ENCODE results near the gene RTN4R.

DNA sequence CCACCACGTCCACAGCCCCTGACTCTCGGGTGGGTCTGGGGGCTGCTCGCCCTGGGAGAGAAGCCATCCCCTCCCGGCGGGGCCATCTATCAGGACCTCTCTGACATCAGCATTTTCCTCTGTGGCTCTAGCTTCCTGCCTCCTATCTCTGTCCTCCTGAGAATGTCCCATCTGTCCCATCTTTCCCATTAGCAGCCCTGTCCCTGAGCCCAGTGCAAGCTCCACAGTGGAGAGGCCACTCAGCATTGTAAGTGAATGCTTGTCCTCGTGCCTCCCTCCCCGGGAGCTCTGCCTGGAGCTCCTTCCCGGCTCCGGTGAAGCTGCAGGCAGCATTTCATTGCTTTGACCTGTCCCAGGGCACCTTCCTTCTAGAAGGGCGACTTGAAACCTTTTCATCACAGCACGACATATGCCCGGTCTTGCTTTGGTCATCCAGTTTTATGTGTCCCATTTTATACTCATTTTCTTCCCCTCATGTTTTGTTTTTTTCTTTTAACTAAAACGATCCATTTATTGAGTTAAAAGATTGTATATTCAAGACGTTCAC, 49.7 kb downstream of the RTN4R start:
- TF ChIP-seq, protein P1, sequence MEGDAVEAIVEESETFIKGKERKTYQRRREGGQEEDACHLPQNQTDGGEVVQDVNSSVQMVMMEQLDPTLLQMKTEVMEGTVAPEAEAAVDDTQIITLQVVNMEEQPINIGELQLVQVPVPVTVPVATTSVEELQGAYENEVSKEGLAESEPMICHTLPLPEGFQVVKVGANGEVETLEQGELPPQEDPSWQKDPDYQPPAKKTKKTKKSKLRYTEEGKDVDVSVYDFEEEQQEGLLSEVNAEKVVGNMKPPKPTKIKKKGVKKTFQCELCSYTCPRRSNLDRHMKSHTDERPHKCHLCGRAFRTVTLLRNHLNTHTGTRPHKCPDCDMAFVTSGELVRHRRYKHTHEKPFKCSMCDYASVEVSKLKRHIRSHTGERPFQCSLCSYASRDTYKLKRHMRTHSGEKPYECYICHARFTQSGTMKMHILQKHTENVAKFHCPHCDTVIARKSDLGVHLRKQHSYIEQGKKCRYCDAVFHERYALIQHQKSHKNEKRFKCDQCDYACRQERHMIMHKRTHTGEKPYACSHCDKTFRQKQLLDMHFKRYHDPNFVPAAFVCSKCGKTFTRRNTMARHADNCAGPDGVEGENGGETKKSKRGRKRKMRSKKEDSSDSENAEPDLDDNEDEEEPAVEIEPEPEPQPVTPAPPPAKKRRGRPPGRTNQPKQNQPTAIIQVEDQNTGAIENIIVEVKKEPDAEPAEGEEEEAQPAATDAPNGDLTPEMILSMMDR (CRISPR knock-in tag; IDR thresholded peaks at IDR 0.05), result no peak
- TF ChIP-seq MTF1 (CRISPR knock-in tag; IDR thresholded peaks at IDR 0.05) (no peak), ZNF451 (CRISPR knock-in tag; IDR thresholded peaks at IDR 0.05) (no peak), MAFK (conservative IDR thresholded peaks at IDR 0.05 in 1 of 2, IDR thresholded peaks at IDR 0.05 in 1 of 2; ENCODE audit: low read length in 2 of 2) (no peak), ZSCAN29 (CRISPR knock-in tag; conservative IDR thresholded peaks at IDR 0.05) (no peak), PHB2 (IDR thresholded peaks at IDR 0.05; ENCODE audit: partially characterized antibody) (no peak), CEBPG (CRISPR knock-in tag; IDR thresholded peaks at IDR 0.05) (no peak), PRDM15 (CRISPR knock-in tag; IDR thresholded peaks at IDR 0.05) (no peak), ZFP1 (CRISPR knock-in tag; IDR thresholded peaks at IDR 0.05) (no peak), CBX5 (CRISPR knock-in tag; IDR thresholded peaks at IDR 0.05; ENCODE audit: borderline replicate concordance) (no peak)
- TF ChIP-seq, protein P2, sequence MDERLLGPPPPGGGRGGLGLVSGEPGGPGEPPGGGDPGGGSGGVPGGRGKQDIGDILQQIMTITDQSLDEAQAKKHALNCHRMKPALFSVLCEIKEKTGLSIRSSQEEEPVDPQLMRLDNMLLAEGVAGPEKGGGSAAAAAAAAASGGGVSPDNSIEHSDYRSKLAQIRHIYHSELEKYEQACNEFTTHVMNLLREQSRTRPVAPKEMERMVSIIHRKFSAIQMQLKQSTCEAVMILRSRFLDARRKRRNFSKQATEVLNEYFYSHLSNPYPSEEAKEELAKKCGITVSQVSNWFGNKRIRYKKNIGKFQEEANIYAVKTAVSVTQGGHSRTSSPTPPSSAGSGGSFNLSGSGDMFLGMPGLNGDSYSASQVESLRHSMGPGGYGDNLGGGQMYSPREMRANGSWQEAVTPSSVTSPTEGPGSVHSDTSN (CRISPR knock-in tag; IDR thresholded peaks at IDR 0.05), result no peak
- TF ChIP-seq, protein P3, sequence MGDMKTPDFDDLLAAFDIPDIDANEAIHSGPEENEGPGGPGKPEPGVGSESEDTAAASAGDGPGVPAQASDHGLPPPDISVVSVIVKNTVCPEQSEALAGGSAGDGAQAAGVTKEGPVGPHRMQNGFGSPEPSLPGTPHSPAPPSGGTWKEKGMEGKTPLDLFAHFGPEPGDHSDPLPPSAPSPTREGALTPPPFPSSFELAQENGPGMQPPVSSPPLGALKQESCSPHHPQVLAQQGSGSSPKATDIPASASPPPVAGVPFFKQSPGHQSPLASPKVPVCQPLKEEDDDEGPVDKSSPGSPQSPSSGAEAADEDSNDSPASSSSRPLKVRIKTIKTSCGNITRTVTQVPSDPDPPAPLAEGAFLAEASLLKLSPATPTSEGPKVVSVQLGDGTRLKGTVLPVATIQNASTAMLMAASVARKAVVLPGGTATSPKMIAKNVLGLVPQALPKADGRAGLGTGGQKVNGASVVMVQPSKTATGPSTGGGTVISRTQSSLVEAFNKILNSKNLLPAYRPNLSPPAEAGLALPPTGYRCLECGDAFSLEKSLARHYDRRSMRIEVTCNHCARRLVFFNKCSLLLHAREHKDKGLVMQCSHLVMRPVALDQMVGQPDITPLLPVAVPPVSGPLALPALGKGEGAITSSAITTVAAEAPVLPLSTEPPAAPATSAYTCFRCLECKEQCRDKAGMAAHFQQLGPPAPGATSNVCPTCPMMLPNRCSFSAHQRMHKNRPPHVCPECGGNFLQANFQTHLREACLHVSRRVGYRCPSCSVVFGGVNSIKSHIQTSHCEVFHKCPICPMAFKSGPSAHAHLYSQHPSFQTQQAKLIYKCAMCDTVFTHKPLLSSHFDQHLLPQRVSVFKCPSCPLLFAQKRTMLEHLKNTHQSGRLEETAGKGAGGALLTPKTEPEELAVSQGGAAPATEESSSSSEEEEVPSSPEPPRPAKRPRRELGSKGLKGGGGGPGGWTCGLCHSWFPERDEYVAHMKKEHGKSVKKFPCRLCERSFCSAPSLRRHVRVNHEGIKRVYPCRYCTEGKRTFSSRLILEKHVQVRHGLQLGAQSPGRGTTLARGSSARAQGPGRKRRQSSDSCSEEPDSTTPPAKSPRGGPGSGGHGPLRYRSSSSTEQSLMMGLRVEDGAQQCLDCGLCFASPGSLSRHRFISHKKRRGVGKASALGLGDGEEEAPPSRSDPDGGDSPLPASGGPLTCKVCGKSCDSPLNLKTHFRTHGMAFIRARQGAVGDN (CRISPR knock-in tag; IDR thresholded peaks at IDR 0.05), result no peak

Measured in HepG2 (cell line).